HG02852 (cell line): ENCODE measurements around the gene CALN1.
"Not testable (repeated sequence)": the region's sequence is repeated elsewhere in the genome, so short reads cannot be mapped to it uniquely, and the experiment has no call there.

Experiments
- ATAC-seq: cut with Tn5 transposase; IDR thresholded peaks from one replicate; pipeline ENCODE4 v1.9.1; 2021; ENCODE audit warnings: mild to moderate bottlenecking, moderate library complexity; ENCODE audit not compliant: unreplicated experiment

Gene CALN1

DNA sequence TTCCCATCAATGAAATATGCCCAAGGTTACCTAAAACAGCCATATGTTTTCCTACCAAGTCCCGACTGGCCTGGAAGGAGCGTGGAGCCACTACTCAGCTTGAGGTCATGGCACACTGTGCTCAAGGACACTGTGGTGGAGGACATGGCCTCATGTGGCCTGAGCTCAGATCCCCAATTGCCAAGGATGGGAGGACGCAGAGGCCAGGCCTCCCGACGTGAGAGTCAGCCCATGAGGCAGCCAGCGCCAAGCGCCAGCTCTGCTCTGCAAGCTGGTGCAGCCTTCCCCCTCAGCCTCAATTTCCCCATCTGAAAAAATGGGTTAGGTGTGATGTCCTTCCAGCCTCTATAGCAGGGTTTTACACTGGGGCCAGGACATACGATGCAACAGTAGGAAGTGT lies 302.6 kb downstream of the CALN1 start:
- ATAC-seq, result no peak

GRCh38 chr7:72106405-72106804 lies 305.7 kb downstream of the CALN1 start:
- no peak for ATAC-seq

DNA sequence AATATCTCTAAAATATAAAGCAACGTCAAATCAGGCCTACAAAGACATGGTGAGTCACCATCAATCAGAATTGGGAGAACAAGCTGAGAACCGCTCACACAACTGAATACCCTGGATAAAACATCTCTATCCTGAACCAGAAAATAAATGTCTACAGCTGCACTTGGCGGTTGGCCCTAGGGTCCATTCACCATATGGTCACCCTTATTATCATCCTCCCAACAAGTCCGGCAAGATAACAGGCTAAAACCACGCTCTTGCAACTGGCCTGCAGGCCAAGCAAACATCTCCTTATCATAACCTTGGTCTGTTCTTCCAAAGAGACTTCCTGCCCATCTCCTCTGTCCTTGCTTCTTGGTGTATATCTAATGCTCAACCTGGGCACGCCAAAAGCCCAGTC lies 310.7 kb downstream of the CALN1 start:
- ATAC-seq, result no peak

DNA sequence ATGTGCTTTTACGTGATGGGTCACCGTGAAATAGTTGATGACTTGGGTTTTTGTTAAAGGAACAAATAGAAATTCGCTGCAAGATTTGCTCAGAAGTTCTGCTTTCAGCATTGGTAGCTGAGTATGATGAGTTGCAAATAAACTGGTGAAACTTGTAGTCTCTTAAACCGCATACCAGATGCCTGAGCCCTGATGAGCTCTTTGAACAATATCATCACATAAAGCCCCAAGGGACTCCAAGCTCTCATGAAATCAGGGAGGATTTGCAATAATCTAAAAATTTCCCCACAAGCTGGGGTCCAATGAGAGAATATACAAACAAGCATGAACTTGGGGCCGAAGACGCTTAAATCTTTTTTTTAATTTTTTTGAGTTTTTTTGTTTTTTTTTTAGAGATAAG lies 312.4 kb downstream of the CALN1 start:
- ATAC-seq, result no peak

DNA sequence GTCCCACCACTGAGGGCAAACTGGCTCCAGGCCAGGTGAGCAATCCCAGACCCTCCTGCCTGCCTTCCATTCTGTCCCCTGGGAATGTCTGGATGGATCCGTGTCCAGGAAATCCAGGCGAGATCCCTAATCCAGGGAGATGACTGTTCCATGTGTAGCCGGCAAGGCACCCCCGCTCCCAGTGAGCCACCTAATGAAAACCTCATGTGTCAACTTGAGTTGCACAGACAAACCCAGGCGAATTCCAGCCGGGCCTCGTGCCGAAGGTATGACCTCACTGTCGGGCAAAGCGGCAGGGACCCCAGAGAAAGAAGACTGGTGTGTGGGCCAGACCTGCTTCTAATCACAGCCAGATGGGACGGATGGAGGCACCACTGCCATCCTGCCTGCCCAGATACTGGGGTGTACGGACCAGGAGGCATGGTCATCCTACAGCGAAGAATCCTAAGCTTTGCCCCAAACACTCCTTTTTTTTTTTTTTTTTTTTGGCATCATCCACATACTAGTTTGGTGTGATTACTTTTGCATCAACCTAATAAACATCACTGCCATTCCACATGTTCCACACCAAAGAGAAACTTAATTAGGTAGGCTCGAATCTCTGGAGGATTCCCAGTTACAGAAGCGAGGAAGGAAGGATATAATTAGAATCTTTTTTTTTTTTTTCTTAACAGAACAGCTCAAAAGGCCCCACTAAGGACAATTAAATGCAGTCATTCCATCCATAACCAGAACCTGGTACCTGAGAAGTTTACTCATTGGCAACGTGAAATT lies 313.1 kb downstream of the CALN1 start:
- ATAC-seq, result no peak

- no peak for ATAC-seq
Observed at GRCh38 chr7:72097226-72097625, 314.9 kb downstream of the CALN1 start.

GRCh38 chr7:72092769-72093168 lies 319.4 kb downstream of the CALN1 start:
- no peak for ATAC-seq

DNA sequence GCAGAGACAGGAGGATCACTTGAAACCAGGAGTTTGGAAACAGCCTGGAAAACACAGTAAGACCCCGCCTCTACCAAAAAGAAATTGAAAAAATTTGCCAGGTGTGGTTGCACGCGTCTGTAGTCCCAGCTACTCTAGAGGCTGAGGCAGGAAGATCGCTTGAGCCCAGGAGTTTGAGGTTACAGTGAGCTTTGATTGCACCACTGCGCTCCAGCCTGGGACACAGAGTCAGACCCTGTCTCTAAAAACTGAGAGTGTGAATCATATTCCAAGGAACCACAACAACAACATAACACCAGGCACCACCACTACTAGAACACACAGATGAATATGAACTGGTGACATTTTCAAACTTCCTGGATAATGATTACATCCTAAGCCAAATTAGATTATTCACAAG lies 324.2 kb downstream of the CALN1 start:
- ATAC-seq, result no peak

DNA sequence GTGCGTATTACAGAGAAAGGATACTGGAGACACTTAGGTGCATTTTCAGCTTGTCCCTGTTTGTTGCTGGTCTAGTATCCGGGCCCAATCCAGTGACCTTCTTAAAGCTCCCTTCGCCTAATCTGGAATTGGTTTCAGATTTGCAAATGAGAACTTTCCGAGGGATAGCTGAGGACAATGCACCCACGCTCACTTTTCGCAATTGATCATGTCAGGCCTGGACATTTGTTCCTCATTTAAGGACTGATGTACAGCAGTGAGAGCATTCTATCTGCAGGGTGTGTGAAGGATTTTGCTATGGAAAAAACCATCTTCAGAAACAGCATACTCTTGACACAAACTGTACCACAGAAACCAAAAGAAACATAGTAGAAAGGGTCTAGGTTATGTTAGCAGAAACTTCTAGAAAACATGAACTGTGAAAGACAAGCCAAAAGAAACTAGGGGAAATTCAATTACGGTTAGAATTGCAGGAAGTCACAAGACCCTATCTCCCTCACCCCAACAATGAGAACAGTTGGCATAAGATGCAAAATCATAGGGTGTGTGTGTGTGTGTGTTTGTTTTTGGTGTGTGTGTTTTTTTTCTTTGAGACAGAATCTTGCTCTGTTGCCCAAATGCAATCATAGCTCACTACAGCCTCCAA lies 331.1 kb downstream of the CALN1 start:
- ATAC-seq, result no peak

DNA sequence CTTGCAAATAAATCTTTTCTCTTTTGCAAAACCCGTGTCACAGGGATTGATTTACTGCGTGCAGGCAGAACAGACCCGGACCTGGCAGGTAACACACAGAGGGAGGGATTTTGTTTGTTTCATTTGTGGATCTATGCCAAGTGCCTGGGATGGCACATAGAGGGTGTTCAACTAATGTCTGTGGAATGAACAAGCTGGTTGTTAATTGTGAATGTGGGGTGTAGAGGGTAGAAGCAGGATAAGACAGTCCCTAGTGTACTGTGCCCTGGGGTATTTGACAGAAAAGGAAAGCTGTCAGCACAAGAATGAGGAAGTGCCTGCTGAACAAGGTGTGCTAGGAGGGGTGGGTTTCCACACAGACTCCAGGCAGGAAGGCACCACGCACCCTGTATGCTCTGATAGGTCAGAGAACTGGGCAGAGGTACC lies 331.8 kb downstream of the CALN1 start:
- ATAC-seq, result no peak

GRCh38 chr7:72078856-72079255 lies 333.3 kb downstream of the CALN1 start:
- ATAC-seq, result no peak

DNA sequence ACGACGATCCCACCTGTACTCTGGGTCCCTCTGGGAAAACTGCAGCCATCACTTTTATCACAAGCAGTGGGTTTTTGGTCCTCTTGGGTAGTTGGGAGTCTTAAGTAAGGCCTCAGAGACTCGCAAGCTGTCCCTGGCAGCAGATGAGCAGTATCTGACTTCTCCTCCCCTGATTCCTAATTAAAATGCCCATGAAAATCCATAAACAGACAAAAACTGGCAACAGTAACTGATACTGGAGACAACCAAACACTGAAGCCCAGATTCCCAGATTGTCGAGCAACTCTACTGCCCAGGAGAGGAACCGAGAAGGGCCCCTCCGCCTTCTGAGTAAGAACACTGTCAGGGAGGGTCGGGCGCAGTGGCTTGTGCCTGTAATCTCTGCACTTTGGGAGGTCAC lies 333.8 kb downstream of the CALN1 start:
- no peak for ATAC-seq

DNA sequence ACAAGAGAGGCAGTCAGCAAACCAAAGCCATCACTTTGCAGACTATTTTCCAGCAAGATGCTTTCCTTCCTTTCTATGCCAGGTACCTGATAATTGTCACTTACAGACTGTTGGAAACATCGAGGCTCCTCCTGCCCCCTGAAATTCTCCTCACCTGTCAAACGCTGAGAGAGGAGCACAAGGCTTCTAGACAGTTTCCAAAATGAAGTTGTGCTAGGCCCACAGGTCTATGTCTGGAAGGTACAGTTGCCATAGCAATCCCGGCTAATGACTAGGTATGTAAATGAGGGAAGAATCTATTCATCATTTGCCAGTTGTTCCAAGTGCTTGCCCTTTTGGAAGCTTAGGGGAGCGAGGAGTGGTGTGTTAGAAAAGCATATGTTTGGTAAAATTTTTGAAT lies 334.4 kb downstream of the CALN1 start:
- no peak for ATAC-seq

DNA sequence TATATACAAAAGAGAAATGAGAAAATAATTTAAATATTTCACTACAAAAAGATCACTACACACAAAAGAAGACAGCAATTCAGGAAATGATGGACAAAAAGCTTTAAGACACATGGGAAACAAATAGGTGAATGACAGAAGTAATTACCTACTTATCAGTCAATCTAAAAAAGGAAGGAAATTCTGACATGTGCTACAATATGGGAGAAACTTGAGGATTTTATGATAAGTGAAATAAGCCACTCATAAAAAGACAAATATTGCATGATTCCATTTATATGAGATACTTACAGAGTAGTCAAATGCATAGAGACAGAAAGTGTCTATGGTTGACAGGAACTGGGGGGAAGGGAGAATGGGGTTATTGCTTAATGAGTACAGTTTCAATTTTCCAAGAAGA lies 339.2 kb downstream of the CALN1 start:
- ATAC-seq, result no peak

DNA sequence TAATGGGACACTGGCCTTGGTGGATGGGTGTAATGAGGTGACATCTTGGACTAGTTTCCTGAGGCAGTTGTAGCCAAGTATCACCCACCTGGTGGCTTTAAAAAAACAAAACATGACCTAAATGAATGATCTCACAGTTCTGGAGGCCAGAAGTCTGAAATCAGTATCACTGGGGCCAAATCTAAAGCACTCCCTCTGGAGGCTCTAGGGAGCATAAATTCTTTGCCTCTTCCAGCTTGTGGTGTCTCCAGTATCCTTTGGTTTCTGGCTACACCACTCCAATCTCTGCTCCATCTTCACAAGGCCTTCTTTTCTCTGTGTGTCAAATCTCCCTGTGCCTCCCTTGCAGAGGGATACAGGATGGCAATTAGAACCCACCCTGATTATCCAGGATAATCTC lies 342.9 kb downstream of the CALN1 start:
- no peak for ATAC-seq

DNA sequence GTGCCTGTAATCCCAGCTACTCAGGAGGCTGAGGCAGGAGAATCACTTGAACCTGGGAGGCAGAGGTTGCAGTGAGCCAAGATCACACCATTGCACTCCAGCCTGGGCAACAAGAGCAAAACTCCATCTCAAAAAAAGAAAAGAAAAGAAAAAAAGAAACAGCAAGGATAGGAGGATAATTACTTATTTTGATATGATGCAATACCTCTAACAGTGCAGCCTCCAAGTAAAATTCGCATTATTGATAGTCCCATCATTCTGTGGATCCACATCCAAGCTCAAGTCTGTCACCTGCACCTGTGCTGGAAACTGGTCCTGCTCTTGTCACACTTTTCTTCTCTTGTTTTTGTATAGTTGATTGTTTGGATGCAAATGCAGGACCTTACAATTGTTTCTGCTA lies 346.4 kb downstream of the CALN1 start:
- not testable (repeated sequence) for ATAC-seq

- ATAC-seq, result no peak
Observed at GRCh38 chr7:72064916-72065315, 347.2 kb downstream of the CALN1 start.

DNA sequence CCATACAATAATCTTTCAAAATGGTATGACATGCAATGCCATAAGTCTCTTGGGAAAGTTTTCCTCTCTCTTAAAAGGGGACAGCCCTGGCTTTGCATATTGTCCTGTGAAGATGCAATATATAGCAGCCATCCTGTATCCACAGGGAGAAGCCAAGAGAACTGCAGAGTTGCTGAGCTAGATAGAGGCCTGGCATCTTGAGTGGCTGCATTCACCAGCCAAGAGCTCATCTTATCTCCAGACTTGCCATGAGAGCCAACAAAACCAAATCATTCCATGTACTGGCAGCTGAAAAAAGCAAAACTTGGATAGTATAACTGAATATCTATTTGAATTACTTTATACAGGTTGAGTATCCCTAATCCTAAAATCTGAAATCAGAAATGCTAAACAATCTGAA lies 348.8 kb downstream of the CALN1 start:
- ATAC-seq, result no peak

GRCh38 chr7:72062666-72063065 lies 349.5 kb downstream of the CALN1 start:
- ATAC-seq, result no peak

GRCh38 chr7:72059925-72060324 lies 352.2 kb downstream of the CALN1 start:
- no peak for ATAC-seq

GRCh38 chr7:72058579-72058978 lies 353.6 kb downstream of the CALN1 start:
- ATAC-seq, result no peak

GRCh38 chr7:72057796-72058195 lies 354.3 kb downstream of the CALN1 start:
- no peak for ATAC-seq

DNA sequence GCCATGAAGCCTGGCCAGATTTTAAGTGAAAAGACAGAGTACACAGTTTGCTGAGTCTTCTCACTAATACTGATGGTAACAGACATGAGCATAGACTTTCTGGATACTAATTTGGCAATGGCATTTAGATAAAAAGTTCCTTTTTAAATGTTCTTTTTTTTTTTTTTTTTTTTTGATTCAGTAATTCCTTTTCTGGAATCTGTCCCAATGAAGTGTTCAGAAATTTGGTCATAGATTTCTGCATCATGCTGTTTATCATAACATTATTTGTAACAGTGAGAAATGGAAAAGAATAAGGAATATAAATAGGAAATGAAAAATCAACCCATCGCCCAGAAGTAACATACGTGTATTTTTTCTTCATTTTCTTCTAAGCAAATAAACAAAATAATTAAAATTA lies 354.9 kb downstream of the CALN1 start:
- no peak for ATAC-seq
